GM21381 (cell line): ENCODE measurements around the gene MEGF11.
A peak's percentile ranks its signal among the peaks of the same experiment; 100 is the strongest.
"Not testable (repeated sequence)": the region's sequence is repeated elsewhere in the genome, so short reads cannot be mapped to it uniquely, and the experiment has no call there.

Experiments used
- ATAC-seq: cut with Tn5 transposase; IDR thresholded peaks from one replicate; pipeline ENCODE4 v1.9.1; 2021; ENCODE audit warnings: mild to moderate bottlenecking, moderate library complexity; ENCODE audit not compliant: unreplicated experiment

The MEGF11 gene

DNA sequence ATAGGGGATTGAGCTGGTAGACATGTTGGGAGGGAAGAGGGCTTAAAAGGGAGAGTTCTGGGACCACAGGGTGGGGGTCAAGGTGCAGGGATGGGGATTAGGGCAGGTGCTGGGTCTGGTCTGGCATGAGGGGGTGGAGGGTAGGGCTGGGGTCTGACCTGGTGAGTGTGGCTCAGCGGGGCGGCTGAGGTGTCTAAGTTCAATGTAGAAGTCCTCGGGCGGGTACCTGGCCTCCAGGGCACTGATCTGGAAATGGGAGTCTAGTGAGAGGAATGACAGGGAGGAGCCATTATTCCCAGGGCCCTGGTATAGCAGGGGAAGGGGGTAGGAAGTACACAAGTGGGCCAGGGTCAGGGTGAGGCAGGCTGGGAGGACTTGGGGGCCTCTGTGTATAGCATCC lies 344.7 kb downstream of the MEGF11 start:
- ATAC-seq: no peak

DNA sequence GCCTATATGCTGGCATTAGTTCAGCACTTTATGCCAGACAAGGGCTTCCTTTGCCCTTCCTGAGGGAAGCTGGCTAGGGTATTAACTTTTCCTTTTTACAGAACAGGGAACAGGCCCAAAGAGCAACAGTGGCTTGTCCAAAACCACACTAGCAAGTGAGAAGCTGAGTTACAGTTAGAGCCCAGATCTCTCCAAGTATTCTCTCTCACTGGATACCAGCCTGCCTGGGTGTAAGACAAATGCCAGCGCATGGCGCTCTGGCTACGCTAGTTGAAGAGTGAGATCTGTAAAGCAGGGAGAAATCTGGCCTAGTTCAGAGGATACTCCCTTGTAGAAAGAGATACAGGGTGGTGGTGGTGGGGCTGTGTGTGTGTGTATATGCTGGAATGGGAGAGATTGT lies 345.9 kb downstream of the MEGF11 start:
- no peak for ATAC-seq

DNA sequence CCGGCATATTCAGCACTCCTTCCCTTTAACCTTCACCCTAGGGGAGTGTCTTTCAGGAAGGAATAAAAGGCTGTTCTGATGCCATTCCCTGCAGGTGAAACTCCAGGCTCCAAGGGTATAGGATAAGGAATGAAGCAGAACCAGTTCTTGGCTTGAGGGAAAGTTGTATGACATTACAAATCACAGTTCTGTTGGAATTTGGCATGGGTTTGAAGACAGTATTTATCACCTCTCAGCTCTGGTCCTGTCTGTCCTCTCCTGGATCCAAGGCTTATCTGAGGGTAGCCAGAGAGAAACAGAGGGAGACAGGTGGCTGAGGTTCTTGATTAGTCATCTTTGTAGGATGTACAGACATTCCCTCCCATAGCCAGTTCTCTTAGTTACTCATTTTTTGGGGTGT lies 347.2 kb downstream of the MEGF11 start:
- no peak for ATAC-seq

DNA sequence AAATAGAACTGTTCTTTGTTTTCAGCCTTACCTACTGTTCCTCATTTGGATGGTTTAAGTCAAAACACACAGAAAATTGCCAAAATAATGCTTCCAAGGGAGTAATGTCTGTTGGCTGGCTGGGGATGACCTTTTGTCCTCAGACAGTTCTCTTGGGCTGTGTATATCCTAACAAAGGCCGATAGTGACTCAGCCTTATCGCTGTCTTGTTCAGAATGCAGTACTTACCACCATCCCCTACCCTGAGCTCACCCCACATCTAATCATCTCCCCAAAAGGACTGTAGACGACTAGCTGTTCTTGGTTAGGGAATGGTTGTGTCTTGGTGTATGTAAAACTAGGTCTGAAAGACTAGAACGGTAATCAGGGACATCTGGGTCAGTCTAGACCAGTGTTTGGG lies 349.2 kb downstream of the MEGF11 start:
- no peak for ATAC-seq

DNA sequence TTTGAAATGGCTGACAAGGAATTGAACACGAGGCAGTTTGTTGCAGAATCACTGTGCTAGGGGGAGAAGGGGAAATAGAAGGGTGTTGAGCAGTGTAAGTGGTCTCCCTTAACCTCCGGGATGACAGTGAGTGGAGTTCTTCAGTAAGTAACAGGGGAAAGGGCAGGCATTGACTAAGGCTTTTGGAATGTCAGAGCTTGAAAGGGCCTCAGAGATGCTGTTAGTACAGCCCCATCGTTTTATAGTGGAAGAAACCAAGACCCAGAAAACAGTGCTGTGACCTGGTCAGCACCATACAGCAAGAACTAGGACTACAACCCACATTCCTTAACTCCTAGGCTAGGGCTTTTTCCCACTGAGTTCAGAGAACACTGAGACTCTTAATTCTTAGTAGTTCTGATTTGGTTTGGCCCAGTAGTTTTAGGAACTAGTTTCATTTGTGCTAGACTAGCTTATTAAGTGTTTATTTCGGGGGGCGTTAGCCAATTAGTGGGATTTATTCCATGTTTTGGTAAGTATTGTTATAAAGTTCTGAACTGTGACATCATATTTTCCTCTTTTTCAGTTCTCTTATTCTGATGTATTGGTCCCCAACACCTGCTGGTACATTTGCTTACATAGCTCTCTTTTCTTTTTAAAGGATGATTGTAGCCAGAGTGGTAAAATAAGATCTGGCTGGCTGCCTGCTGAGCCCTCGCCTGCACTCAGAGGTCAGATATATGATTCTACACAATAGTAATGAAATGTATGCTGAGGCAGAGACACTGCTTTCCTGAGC lies 350.1 kb downstream of the MEGF11 start:
- no peak for ATAC-seq

DNA sequence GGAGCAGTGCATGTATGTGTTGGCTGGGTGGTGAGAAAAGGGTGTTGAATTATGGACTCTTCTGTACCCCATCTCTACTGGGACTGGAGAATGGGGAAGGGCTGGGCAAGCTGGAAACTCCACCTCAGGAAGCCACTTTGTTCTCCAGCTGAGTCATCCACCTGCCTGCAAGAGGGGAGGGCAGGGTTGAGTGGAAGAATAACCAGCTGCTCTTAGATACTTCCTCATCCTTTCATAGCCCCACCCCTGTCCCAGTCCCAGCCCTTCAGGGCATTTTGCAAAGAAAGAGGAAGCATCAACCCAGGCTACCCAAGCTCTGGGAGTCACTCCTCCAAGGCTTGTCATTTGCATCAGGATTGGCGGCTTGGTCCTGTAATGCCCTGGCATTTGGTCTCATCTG lies 351.2 kb downstream of the MEGF11 start:
- peak; percentile 86 for ATAC-seq

DNA sequence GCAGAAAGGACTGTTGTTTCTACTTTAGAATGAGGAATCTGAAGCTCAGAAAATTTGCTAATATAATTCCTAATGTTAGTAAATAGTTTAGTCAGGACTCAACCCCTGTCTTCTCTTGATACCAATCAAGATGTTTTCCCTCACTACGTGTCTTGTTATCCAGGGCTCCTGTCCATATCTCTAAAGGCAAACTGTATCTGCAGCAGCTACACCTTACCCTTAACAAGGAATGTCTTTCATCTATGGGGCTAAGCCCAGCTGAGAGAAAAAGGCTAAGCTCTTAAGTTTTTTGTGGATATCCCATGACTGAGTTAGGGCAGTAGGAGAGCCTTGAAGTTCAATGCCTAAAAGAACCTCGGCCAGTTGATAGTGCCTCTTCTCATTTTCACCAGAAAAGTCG lies 351.7 kb downstream of the MEGF11 start:
- ATAC-seq: no peak

DNA sequence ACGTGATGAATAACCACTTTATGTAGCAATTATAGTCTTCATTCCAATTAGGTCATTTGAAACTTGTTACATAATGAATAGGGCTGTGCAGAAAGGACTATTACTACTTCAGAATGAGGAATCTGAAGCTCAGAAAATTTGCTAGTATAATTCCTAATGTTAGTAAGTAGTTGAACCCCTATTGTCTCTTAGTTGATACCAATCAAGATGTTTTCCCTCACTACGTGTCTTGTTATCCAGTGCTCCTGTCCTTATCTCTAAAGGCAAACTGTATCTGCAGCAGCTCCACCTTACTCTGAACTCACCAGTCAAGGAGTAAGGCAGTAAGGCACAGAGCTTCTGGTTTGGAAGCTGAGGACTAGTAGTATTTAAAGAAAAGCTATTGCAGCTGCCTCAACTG lies 352.2 kb downstream of the MEGF11 start:
- ATAC-seq: no peak

DNA sequence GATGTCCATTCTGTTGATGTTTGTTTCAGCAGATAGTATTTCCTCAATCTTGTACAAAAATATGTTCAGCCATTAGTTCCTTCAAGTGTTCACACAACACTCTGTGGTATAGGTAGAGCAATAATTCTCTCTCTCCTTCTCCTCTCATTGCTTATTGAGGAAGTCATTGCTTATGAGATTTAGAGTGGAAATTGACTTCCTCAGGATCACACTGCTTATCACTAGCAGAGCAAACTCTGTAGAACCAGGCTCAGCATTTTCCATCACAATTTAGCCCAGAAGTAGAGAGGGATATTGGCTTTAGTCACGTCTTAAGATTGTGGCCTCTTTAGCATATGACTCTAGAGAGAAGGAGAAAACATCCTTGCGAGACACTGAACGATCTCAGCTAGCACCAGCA lies 353.1 kb downstream of the MEGF11 start:
- ATAC-seq: no peak

DNA sequence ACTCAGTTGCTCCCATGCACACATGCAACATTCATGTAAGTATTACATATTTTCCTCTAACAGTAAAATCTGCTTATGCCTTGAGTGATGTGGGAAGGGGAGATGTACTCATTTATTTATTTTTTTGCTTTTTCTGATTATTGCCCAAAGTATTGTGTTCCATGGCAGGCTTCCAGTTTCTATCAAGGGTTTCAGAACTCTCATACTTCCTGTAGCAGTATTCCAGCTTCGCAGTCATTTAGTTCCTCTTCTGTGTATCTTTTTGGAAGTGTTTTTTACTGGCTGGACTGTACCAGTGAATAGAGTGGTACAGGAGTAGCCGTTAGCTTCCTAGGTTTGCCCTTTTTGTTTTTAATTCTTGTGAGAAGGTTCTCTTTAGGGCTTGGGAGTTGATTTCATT lies 357.3 kb downstream of the MEGF11 start:
- ATAC-seq: no peak

DNA sequence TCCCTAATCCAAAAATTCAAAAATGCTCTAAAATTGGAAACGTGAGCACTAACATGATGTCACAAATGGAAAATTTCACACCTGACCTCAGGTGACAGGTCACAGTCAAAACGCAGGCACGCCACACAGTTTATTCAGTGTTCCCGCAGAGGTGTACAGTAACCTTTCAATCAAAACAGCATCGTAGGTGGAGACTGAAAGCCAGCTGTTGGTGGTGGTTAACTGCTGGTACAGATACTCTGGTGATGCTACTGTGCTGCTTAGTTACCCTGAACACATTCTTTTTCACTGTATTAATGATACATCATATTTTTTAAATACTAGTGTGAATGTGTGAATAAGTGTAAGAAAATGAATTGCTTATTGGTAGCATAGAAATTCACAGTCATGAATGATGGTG lies 360.5 kb downstream of the MEGF11 start:
- ATAC-seq: no peak

DNA sequence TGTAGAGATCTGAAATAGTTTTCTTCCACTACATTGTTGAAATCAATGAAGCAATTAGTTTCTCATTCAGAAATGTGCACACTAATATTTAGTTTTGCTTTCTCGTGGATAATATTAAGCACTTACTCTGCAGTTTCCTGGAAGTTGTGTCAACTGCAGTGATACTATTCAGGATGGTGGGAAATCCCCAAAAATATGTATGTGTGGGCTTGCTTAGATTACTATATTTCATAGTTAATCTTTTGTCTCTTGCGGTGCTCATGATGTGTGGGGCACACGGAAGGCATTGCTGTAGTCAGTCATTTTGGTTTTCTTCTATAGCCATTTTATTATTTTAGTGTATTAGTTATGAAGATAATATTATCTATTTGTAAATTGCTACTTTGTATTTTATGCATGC lies 364.6 kb downstream of the MEGF11 start:
- no peak for ATAC-seq

DNA sequence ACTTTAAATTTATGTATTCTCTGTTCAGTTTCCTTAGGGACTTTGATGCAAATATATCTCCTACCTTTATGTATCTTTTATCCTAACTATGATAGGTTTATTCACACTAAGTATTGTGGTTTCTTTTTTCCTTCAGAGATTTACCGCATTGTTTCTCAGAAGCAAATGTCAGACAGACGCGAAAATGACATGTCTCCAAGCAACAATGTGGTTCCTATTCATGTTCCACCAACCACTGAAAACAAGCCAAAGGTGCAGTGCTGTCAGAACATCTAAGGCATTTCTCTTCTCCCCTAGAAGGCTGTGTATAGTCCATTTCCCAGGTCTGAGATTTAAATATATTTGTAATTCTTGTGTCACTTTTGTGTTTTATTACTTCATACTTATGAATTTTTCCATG lies 366.0 kb downstream of the MEGF11 start:
- ATAC-seq: no peak

DNA sequence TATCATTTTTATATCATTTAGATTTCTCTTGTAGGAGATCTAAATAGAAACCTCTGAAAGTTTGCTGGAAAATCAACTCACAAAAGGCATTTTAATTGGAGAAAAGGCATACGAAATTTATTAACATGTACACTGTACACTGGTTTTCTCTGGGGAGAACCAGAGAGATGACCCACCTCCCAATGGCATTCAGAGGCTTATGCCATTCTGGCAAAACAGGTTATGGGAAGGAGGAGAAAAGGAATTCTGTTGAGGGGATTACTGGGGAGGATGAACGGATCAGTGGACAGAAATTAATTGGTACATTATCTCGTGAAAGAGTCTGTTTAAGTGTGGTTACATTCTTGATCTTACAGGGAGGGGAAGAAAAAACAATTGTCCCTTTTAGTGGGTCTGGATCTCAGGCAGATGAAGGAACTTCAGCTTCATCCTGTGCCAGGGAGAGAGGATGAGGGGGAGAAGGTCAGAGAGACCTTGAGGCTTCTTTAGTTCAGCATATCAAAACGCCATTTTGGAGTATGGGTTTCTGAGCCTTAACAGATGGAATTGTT lies 367.8 kb downstream of the MEGF11 start:
- no peak for ATAC-seq

DNA sequence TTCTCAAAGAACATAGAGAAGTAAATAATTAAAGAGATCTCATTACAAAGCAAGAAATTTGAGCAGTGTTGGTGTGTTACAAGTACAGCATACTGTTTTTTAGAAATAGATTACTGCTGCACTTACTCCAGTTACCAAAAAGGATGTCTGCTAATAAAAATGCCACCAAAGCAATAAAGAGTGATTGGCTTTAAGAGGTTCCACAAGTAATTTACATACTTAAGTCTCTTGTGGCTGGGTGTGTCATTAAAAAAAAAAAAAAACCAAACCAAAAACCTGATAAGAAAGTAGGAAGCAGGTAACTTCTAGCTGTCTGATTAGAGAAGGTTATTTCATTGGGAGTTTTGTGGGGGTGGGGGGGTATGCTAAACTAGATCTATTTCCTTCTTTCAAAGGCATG lies 369.0 kb downstream of the MEGF11 start:
- no peak for ATAC-seq

DNA sequence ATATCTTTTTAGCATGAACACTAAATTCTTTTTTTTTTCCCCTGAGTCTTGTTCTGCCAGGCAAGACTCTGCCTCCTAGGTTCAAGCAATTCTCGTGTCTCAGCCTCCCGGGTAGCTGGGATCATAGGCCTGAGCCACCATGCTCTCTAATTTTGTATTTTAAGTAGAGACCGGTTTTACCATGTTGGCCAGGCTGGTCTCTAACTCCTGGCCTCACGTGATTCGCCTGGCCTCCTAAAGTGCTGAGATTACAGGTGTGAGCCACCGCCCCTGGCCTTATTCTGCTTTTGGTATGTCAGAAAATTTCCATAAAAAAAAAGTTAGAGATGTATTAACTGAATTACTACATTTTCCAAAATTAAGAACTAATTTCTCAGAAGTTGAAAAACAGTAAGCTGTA lies 370.0 kb downstream of the MEGF11 start:
- no peak for ATAC-seq

DNA sequence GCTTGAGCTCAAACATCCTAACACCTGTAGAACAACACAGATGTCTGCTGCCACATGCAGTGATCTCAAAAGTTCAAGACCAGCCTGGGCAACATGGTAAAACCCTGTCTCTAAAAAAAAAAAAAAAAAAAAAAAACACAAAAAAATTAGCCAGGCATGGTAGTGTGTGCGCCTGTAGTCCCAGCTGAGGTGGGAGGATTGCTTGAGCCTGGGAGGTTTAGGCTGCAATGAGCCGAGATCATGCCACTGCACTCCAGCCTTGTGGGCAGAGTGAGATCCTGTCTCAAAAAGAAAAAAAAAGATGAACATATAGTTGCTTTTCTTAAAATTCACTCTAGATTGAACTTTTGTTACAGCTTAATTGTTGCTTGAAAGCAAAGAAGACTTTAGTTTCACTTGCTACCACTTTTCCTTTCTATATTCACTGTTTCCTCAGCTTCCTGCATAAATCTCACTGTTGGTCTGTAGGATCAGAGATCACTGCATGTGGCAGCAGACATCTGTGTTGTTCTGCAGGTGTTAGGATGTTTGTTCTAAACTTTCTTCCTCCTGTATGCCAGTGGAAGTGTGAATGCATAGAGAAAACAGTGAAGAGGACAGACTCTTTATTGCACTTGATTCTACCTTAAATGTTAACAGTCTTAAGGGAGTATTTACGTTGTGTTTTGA lies 371.6 kb downstream of the MEGF11 start:
- ATAC-seq: no peak

DNA sequence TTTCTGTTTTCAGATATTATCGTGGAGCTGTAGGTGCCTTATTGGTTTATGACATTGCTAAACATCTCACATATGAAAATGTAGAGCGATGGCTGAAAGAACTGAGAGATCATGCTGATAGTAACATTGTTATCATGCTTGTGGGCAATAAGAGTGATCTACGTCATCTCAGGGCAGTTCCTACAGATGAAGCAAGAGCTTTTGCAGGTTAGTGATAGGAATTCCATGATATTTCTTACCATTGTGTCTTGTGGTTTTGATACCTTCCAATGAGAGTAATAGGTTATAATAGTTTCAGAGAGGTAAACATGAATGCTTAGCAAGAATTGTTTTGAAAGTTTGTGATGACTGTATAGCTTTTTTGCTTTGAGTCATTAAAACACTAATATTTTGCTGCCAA lies 375.8 kb downstream of the MEGF11 start:
- ATAC-seq: no peak

DNA sequence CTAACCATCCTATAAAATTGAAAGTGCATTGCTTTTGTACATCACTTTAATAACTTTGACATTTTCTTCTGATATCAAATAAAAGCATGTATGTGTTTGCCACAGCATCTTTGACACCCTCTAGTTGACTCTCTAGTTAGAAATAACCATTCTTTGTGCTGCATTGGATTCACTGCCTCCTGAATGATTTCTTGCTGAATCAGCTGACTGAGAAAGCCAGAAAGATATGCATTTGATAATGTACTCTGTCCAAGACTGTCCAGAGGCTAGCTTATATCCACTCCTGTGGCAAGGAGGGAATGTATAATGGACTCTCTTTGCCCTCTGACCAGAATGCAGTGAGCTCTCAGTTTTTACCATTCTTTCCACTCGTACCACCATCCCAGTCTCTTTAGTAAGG lies 378.1 kb downstream of the MEGF11 start:
- no peak for ATAC-seq

DNA sequence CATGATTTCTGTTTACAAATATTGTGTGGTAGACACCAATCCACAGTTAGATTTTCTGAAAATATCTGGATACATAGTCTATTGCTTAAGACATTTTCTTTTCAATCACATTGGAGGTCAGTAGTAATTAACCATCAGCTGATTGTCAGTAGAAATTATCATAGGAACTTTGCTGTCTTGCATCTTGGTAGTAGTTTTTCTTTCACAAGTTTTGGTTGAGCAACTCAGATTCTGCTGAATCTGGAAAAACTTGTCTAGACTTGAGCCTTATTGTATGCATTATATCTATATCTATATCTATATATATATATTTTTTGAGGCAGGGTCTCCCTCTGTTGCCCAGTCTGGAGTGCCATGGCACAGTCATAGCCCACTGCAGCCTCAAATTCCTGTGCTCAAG lies 380.3 kb downstream of the MEGF11 start:
- no peak for ATAC-seq

DNA sequence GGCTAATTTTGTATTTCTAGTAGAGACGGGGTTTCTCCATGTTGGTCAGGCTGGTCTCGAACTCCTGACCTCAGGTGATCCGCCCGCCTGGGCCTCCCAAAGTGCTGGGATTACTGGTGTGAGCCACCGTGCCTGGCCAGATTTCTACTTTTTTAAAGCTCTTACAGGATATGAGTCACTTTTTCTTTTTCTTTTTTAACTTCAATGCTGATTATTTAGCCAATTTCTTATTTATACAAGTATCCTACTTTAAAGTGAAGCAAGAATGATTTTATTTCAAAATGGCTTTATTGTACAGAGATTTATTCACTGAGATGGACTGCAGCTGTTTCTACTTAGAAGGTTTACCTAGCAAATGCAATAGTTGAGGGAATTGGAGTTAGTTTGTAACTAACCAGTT lies 381.0 kb downstream of the MEGF11 start:
- ATAC-seq: not testable (repeated sequence)

DNA sequence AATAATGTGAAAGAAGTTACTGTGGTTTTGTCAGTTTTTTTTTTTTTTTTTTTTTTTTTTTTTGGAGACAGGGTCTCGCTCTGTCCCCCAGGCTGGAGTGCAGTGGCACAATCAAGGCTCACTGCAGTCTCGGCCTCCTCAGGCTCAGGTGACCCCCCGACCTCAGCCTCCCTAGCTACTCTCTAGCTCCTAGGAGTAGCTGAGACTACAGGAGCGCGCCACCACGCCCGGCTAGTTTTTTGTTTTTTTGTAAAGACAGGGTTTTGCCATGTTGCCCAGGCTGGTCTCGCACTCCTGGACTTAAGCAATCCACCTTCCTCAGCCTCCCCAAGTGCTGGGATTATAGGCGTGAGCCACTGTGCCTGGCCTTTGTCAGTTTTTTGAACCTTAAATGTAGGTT lies 381.7 kb downstream of the MEGF11 start:
- ATAC-seq: not testable (repeated sequence)
